ENCODE data around the gene SUMF1. TPM values are rescaled to one million over a fixed set of nuclear protein-coding genes. Genes with fewer than 3 reads are reported as not detected.

The SUMF1 gene
- total and polyA plus RNA-seq, 2 donors (not counting 1 experiment from before 2014, with no cell fraction given): 10.3 to 21.2 TPM

DNA sequence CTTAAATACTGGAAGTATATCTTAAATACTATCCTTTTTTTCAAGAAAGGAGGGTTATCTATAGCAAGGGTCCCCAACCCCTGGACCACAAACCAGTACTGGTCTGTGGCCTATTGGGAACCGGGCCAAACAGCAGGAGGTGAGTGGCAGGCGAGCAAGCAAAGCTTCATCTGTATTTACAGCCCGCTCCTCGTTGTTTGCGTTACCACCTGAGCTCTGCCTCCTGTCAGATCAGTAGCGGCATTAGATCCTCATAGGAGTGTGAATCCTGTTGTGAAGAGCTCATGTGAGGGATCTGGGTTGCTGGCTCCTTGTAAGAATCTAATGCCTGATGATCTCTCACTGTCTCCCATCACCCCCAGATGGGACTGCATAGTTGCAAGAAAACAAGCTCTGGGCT, 26.1 kb downstream of the SUMF1 start:
- no peak overlapping the region for H3K4me2 ChIP-seq (replicated peaks; ENCODE audit: low read depth, low read length, poor library complexity, severe bottlenecking)
- no peaks in the 10 kb centered on the region for H3K4me1 Mint-ChIP-seq
- no peak overlapping the region for H3K4me3 ChIP-seq (ENCODE audit: control extremely low read depth in 1 of 5, extremely low read depth in 1 of 5, insufficient read depth in 1 of 5, low read depth in 2 of 5, low read length in 4 of 5)
- ATAC-seq (ENCODE audit: low read depth) (no peak), DNase-seq (no peak)
- ChIA-PET POLR2A (interaction anchor here (0.6 kb wide), 1 partner anchor 55 kb away, joined by 3 read pairs; no protein-coding TSS in a partner anchor), CTCF (interaction anchor here (1.1 kb wide), 1 partner anchor 90 kb away, joined by 4 read pairs; no protein-coding TSS in a partner anchor)
- no peak overlapping the region for H3K27ac ChIP-seq (ENCODE audit: low read length in 2 of 2)
- H3K9me3 Mint-ChIP-seq (ENCODE audit: insufficient read depth): no peaks in the 10 kb centered on the region
- no peaks in the 10 kb centered on the region for H3K79me2 ChIP-seq (ENCODE audit: control insufficient read depth, insufficient read depth, low read length)
- H3K9me3 ChIP-seq (ENCODE audit: control extremely low read depth in 1 of 3, control insufficient read depth in 2 of 3, insufficient read depth in 1 of 3, low read length in 2 of 3): no peaks in the 10 kb centered on the region
- H3K27ac Mint-ChIP-seq: no peak overlapping the region
- TF ChIP-seq, protein P1, sequence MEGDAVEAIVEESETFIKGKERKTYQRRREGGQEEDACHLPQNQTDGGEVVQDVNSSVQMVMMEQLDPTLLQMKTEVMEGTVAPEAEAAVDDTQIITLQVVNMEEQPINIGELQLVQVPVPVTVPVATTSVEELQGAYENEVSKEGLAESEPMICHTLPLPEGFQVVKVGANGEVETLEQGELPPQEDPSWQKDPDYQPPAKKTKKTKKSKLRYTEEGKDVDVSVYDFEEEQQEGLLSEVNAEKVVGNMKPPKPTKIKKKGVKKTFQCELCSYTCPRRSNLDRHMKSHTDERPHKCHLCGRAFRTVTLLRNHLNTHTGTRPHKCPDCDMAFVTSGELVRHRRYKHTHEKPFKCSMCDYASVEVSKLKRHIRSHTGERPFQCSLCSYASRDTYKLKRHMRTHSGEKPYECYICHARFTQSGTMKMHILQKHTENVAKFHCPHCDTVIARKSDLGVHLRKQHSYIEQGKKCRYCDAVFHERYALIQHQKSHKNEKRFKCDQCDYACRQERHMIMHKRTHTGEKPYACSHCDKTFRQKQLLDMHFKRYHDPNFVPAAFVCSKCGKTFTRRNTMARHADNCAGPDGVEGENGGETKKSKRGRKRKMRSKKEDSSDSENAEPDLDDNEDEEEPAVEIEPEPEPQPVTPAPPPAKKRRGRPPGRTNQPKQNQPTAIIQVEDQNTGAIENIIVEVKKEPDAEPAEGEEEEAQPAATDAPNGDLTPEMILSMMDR (IDR thresholded peaks at IDR 0.05): no peak
- no peak for TF ChIP-seq EZH2 (IDR thresholded peaks at IDR 0.05; ENCODE audit: borderline replicate concordance, insufficient read depth, low read depth, low read length, poor library complexity, severe bottlenecking)
- H4K20me1 ChIP-seq (ENCODE audit: control insufficient read depth, insufficient read depth, low read length, poor library complexity, severe bottlenecking): no peaks in the 10 kb centered on the region
- H3K36me3 ChIP-seq (replicated peaks in 1 of 2; ENCODE audit: control extremely low read depth in 1 of 2, control insufficient read depth in 1 of 2, extremely low read depth in 1 of 2, insufficient read depth in 2 of 2, low read length in 1 of 2): peaks cover 3 to 19% of the 10 kb centered on the region in 2 experiments
- H3K27me3 Mint-ChIP-seq: no peaks in the 10 kb centered on the region
- H3K4me3 Mint-ChIP-seq: no peak overlapping the region
- H2AFZ ChIP-seq (ENCODE audit: insufficient read depth, low read depth, low read length, poor library complexity, severe bottlenecking): no peak overlapping the region
- no peaks in the 10 kb centered on the region for H3K4me1 ChIP-seq (ENCODE audit: control insufficient read depth in 2 of 2, insufficient read depth in 2 of 2, low read length in 2 of 2)
- 98% methylated on average over 6 of the region's 6 CpGs for WGBS (ENCODE audit: insufficient coverage)
- no peak overlapping the region for H3K9ac ChIP-seq (ENCODE audit: low read length)
- H3K27me3 ChIP-seq (replicated peaks in 1 of 4; ENCODE audit: control extremely low read depth in 1 of 4, control insufficient read depth in 3 of 4, insufficient read depth in 4 of 4, low read length in 3 of 4): no peaks in the 10 kb centered on the region
- intact Hi-C loops (cut with micrococcal nuclease): no loop called here

DNA sequence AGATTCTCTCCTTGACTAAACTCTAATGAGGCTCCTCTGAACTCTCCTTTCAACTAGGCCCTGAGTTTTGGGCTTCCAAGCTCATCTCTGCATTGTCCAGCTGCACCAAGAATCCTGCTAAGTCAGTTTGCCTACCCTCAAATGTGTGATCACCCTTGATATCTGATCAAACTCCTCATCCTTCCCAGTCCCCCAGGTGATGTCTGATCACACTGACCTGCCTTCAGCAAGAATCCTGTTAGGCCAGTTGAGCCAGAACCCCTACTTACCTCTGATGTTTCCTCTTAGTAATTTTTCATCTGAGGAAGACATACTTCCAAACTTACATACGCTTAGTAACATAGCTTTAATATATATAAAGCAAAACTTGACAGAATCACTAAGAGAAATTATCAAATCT, 28.8 kb downstream of the SUMF1 start:
- Histone ChIP-seq H3K4me3 (ENCODE audit: control extremely low read depth in 1 of 5, extremely low read depth in 1 of 5, insufficient read depth in 1 of 5, low read depth in 2 of 5, low read length in 4 of 5) (no peak overlapping the region), H3K36me3 (replicated peaks in 1 of 2; ENCODE audit: control extremely low read depth in 1 of 2, control insufficient read depth in 1 of 2, extremely low read depth in 1 of 2, insufficient read depth in 2 of 2, low read length in 1 of 2) (peaks cover 1 to 16% of the 10 kb centered on the region in 2 experiments), H3K9me3 (ENCODE audit: control extremely low read depth in 1 of 3, control insufficient read depth in 2 of 3, insufficient read depth in 1 of 3, low read length in 2 of 3) (no peaks in the 10 kb centered on the region), H3K27ac (ENCODE audit: low read length in 2 of 2) (no peak overlapping the region), H3K27me3 (replicated peaks in 1 of 4; ENCODE audit: control extremely low read depth in 1 of 4, control insufficient read depth in 3 of 4, insufficient read depth in 4 of 4, low read length in 3 of 4) (no peaks in the 10 kb centered on the region), H3K9ac (ENCODE audit: low read length) (no peak overlapping the region), H2AFZ (ENCODE audit: insufficient read depth, low read depth, low read length, poor library complexity, severe bottlenecking) (no peak overlapping the region), H4K20me1 (ENCODE audit: control insufficient read depth, insufficient read depth, low read length, poor library complexity, severe bottlenecking) (no peaks in the 10 kb centered on the region), H3K4me1 (ENCODE audit: control insufficient read depth in 2 of 2, insufficient read depth in 2 of 2, low read length in 2 of 2) (no peaks in the 10 kb centered on the region), H3K4me2 (replicated peaks; ENCODE audit: low read depth, low read length, poor library complexity, severe bottlenecking) (no peak overlapping the region), H3K79me2 (ENCODE audit: control insufficient read depth, insufficient read depth, low read length) (peaks cover 10% of the 10 kb centered on the region)
- H3K27me3 Mint-ChIP-seq: no peaks in the 10 kb centered on the region
- CTCF ChIA-PET: no interaction called here
- POLR2A ChIA-PET: no interaction called here
- intact Hi-C loops (cut with micrococcal nuclease): no loop called here
- no peak overlapping the region for H3K27ac Mint-ChIP-seq
- WGBS (ENCODE audit: insufficient coverage): no CpG with 5 or more reads among the region's 1 CpG
- no peak overlapping the region for H3K4me3 Mint-ChIP-seq
- no peak for ATAC-seq (ENCODE audit: low read depth)
- no peaks in the 10 kb centered on the region for H3K9me3 Mint-ChIP-seq (ENCODE audit: insufficient read depth)
- no peaks in the 10 kb centered on the region for H3K4me1 Mint-ChIP-seq
- no peak for TF ChIP-seq EZH2 (IDR thresholded peaks at IDR 0.05; ENCODE audit: borderline replicate concordance, insufficient read depth, low read depth, low read length, poor library complexity, severe bottlenecking)
- TF ChIP-seq, protein P1 (IDR thresholded peaks at IDR 0.05): no peak
- DNase-seq: no peak
